ENCODE data around the gene IFNL3.

GRCh38 chr19:39200066-39200802 lies 44.6 kb downstream of the IFNL3 start:
- TF ChIP-seq EZH2 (IDR thresholded peaks at IDR 0.05; ENCODE audit: low read length, unreplicated experiment) (no peak), EZH2phosphoT487 (IDR thresholded peaks at IDR 0.05; ENCODE audit: borderline replicate concordance, low read length) (no peak), CTCF (conservative IDR thresholded peaks at IDR 0.05; ENCODE audit: low read depth, low read length) (no peak)

All from PC-3 (cell line).